ENCODE data around the gene BTBD2. TPM values are rescaled to one million over a fixed set of nuclear protein-coding genes. Genes with fewer than 3 reads are reported as not detected.

The BTBD2 gene
- total RNA-seq, 4 donors from 2014 or later: 52.8 to 137 (median 77.1) TPM

DNA sequence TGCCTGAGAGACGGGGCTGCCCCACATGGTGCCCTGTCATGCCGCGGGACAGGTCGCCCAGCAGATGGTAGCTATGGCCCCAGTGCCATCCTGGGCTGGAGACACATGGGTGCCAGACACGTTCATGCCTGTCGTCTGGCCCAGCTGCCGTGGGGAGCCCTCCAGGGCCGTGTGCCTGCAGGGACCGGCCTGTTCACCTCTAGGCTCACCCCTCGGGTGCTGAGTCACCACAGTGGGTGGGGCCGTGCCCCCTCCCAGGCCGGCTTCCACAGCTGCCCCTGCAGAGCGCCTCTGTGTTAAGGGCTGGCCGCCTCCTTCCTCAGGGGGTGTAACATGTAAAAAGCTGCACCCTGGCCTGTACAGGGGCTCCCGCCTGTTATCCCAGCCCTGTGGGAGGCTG, 38.4 kb downstream of the BTBD2 start:
- intact Hi-C loops (cut with DNase I): no loop called here
- no peaks in the 10 kb centered on the region for H3K27me3 ChIP-seq
- DNase-seq (ENCODE audit: extremely low spot score): no peak
- H3K9me3 ChIP-seq: no peaks in the 10 kb centered on the region
- peaks cover 0 to 12% (median 9%) of the 10 kb centered on the region in 4 donors for H3K4me1 ChIP-seq
- H3K27ac ChIP-seq (replicated peaks in 1 of 4): no peak overlapping the region
- 86% methylated on average over 9 of the region's 15 CpGs for WGBS
- no peak for TF ChIP-seq CTCF (IDR thresholded peaks at IDR 0.05)
- no peak for TF ChIP-seq EP300 (IDR thresholded peaks at IDR 0.05)
- no peak for TF ChIP-seq POLR2AphosphoS5 (IDR thresholded peaks at IDR 0.05)
- TF ChIP-seq POLR2A (IDR thresholded peaks at IDR 0.05; ENCODE audit: low read depth): no peak
- no peak overlapping the region for H3K4me3 ChIP-seq
- peaks cover 35 to 74% (median 64%) of the 10 kb centered on the region in 4 donors for H3K36me3 ChIP-seq

GRCh38 chr19:1975162-1975480, 40.4 kb downstream of the BTBD2 start:
- WGBS: 83% methylated on average over 18 of the region's 20 CpGs
- H3K27ac ChIP-seq (replicated peaks in 1 of 4): no peak overlapping the region
- no peak overlapping the region for H3K4me3 ChIP-seq
- H3K4me1 ChIP-seq: peaks cover 0 to 12% (median 9%) of the 10 kb centered on the region in 4 donors
- intact Hi-C loops (cut with DNase I): no loop called here
- peaks cover 26 to 65% (median 55%) of the 10 kb centered on the region in 4 donors for H3K36me3 ChIP-seq
- no peaks in the 10 kb centered on the region for H3K27me3 ChIP-seq
- TF ChIP-seq POLR2AphosphoS5 (IDR thresholded peaks at IDR 0.05) (peak in 1 of 2 donors; percentile 11), EP300 (IDR thresholded peaks at IDR 0.05) (no peak)
- DNase-seq (ENCODE audit: extremely low spot score): no peak
- H3K9me3 ChIP-seq: no peaks in the 10 kb centered on the region

GRCh38 chr19:1974381-1975161, 40.9 kb downstream of the BTBD2 start:
- 86% methylated on average over 25 of the region's 28 CpGs for WGBS
- no peaks in the 10 kb centered on the region for H3K27me3 ChIP-seq
- intact Hi-C loops (cut with DNase I): no loop called here
- H3K4me3 ChIP-seq: no peak overlapping the region
- no peak for DNase-seq (ENCODE audit: extremely low spot score)
- peaks cover 0 to 12% (median 9%) of the 10 kb centered on the region in 4 donors for H3K4me1 ChIP-seq
- no peak overlapping the region for H3K27ac ChIP-seq (replicated peaks in 1 of 4)
- H3K36me3 ChIP-seq: peaks cover 29 to 65% (median 55%) of the 10 kb centered on the region in 4 donors
- H3K9me3 ChIP-seq: no peaks in the 10 kb centered on the region
- TF ChIP-seq POLR2A (IDR thresholded peaks at IDR 0.05; ENCODE audit: low read depth): no peak
- TF ChIP-seq POLR2AphosphoS5 (IDR thresholded peaks at IDR 0.05): no peak
- TF ChIP-seq EP300 (IDR thresholded peaks at IDR 0.05): no peak

DNA sequence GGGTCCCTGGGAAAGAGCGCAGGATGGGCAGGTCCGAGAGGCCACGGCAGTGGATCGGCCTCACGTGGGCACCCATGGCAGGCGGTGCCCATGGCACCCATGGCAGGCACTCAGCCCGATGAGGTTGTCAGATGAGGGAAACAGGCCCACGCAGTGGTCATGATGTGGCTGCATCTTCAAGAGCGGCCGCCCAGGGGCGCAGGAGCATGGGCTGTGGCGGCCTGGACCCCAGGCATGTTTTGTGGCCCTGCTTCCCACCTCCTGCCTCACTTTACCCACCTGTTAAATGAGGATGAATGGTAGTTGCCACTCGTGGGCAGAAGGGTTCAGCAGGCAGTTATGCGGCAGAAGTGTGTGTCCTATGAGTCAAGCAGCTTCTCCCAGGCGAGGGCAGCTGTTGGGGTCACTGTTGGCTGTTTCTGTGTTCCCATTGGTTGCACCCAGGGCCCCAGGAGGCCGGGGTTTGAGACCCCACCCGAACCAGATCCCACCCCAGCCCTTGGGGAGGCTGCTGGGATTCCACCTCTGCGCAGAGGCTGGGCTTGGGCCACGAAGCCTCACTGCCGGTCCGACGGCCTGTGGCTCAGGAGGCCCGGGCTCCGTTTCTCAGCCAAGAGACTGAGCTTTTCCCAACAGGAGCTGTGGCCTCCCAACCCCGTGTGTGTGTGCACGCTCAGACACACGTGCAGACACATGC, 44.6 kb downstream of the BTBD2 start:
- intact Hi-C loops (cut with DNase I): no loop called here
- DNase-seq (ENCODE audit: extremely low spot score): no peak
- Histone ChIP-seq H3K4me3 (no peak overlapping the region), H3K36me3 (peaks cover 15 to 48% (median 34%) of the 10 kb centered on the region in 4 donors), H3K9me3 (no peaks in the 10 kb centered on the region), H3K27me3 (no peaks in the 10 kb centered on the region), H3K4me1 (peaks cover 0 to 17% (median 12%) of the 10 kb centered on the region in 4 donors), H3K27ac (replicated peaks in 1 of 4) (no peak overlapping the region)
- no peak for TF ChIP-seq POLR2A (IDR thresholded peaks at IDR 0.05; ENCODE audit: low read depth)
- TF ChIP-seq EP300 (IDR thresholded peaks at IDR 0.05): no peak
- TF ChIP-seq CTCF (IDR thresholded peaks at IDR 0.05): no peak
- TF ChIP-seq POLR2AphosphoS5 (IDR thresholded peaks at IDR 0.05): no peak
- WGBS: 90% methylated on average over 19 of the region's 27 CpGs

- TF ChIP-seq CTCF (IDR thresholded peaks at IDR 0.05) (no peak), EP300 (IDR thresholded peaks at IDR 0.05) (no peak), POLR2AphosphoS5 (IDR thresholded peaks at IDR 0.05) (no peak), POLR2A (IDR thresholded peaks at IDR 0.05; ENCODE audit: low read depth) (no peak)
- Histone ChIP-seq H3K9me3 (no peaks in the 10 kb centered on the region), H3K4me3 (no peak overlapping the region), H3K27ac (replicated peaks in 1 of 4) (no peak overlapping the region), H3K4me1 (peaks cover 0 to 13% (median 9%) of the 10 kb centered on the region in 4 donors), H3K36me3 (peaks cover 10 to 44% (median 28%) of the 10 kb centered on the region in 4 donors), H3K27me3 (no peaks in the 10 kb centered on the region)
- WGBS: 91% methylated on average over 11 of the region's 38 CpGs
- intact Hi-C loops (cut with DNase I): no loop called here
- DNase-seq (ENCODE audit: extremely low spot score): no peak
Observed at GRCh38 chr19:1970003-1970805, 45.3 kb downstream of the BTBD2 start.

Measured in esophagus muscularis mucosa (tissue), 4 donors.